Right lobe of liver (tissue), 6 donors: ENCODE data around the gene CHMP3. TPM values are rescaled to one million over a fixed set of nuclear protein-coding genes. Genes with fewer than 3 reads are reported as not detected.
"Not testable (repeated sequence)": the region's sequence is repeated elsewhere in the genome, so short reads cannot be mapped to it uniquely, and the experiment has no call there.

Source experiments
- ATAC-seq, 4 donors: fragments of 200-7000 bp; cut with Tn5 transposase; one replicate each; pipeline ENCODE4 v1.9.1; 2020; ENCODE audit warnings: mild to moderate bottlenecking in 4 of 4, moderate library complexity in 4 of 4
- DNase-seq, 3 donors: peaks; one replicate each; pipeline ENCODE4 v3.0.0-alpha.2; 2020
- H3K27ac ChIP-seq, 3 donors: fragments of 200-600 bp; one replicate each; pipeline ENCODE4 v1.8.0; 2022
- H3K27me3 ChIP-seq, 2 donors: fragments of 200-600 bp; one replicate each; pipeline ENCODE4 v1.8.0; 2022
- H3K36me3 ChIP-seq, 4 donors: fragments of 200-600 bp; sonication (generic) in 1 of 4; one replicate each; pipeline versions ENCODE4 v1.5.1 to v1.8.0; 2017 to 2022; ENCODE audit warnings: control low read depth in 1 of 4
- H3K4me1 ChIP-seq, 4 donors: fragments of 200-600 bp; sonication (generic) in 1 of 4; one replicate each; pipeline versions ENCODE4 v1.5.1 to v1.8.0; 2017 to 2022; ENCODE audit warnings: control low read depth in 1 of 4
- H3K4me3 ChIP-seq, 3 donors: fragments of 200-600 bp; one replicate each; pipeline ENCODE4 v1.8.0; 2022
- H3K9me3 ChIP-seq, 4 donors: fragments of 200-600 bp; sonication (generic) in 1 of 4; one replicate each; pipeline versions ENCODE4 v1.5.1 to v1.8.0; 2017 to 2022; ENCODE audit warnings: control low read depth in 1 of 4
- CTCF ChIP-seq, 4 donors: fragments of 200-600 bp in 3 of 4; fragments of 450-650 bp in 1 of 4; IDR thresholded peaks; one replicate each; pipeline versions ENCODE4 v1.5.1 to v1.8.0; 2016 to 2022; ENCODE audit warnings: antibody characterized with exemption in 4 of 4, mild to moderate bottlenecking in 2 of 4
- POLR2A ChIP-seq: fragments of 450-650 bp; IDR thresholded peaks from one replicate; pipeline ENCODE4 v1.6.1; 2017; ENCODE audit warnings: antibody characterized with exemption, mild to moderate bottlenecking
- WGBS: methylation state at CpG from one replicate; pipeline ENCODE4 v1.1.6; 2018; ENCODE audit warnings: low coverage, low lambda C conversion rate; ENCODE audit not compliant: insufficient coverage; ENCODE audit errors: missing lambda C conversion rate; 5-methylcytosine and 5-hydroxymethylcytosine counted together
- intact Hi-C, 2 donors: fragments of 100-400 bp; cut with DNase I; formaldehyde crosslinking; loops; one replicate each; pipeline versions ENCODE4 v1.11.2 to v1.14.1; 2022
- total RNA-seq, 6 experiments: library from RNA; depleted of rRNA in 2 of 6; stranded (reverse); fragments of >200 nt in 2 of 6; fragmentation: NEBNext Ultra II Directional in 3 of 6; extraction: Animal tissue kit (Norgen Biotek cat#: 25700) in 3 of 6; gene quantifications; one replicate each; pipeline versions ENCODE4 v1.1.0 to v1.2.4, GENCODE V29; 2016 to 2023
- donor health status: DM: no; HTN: yes; CAD: no.
- donor health status: DM: no; HTN: no; CAD: no.
- donor health status: DM: no; HTN: no; CAD: no.
- donor health status: DM: no; HTN: yes; CAD: no.
- donor health status: DM: no; HTN: yes; CAD: no.

The CHMP3 gene
- total RNA-seq, 6 experiments from 2014 or later = 16.2 to 29.3 (median 24.4) TPM

GRCh38 chr2:86557836-86558235 is 5.4 kb downstream of the CHMP3 start:
- no peaks in the 10 kb centered on the region for H3K27me3 ChIP-seq
- no peak overlapping the region for H3K4me3 ChIP-seq
- no peak overlapping the region for H3K27ac ChIP-seq
- H3K4me1 ChIP-seq = peaks cover 0 to 13% (median 4%) of the 10 kb centered on the region in 4 donors
- ATAC-seq = no peak
- intact Hi-C loops = no loop called here
- no peak for TF ChIP-seq CTCF (IDR thresholded peaks at IDR 0.05)
- TF ChIP-seq POLR2A = no peak
- no peak for DNase-seq
- no peaks in the 10 kb centered on the region for H3K36me3 ChIP-seq
- WGBS = 90% methylated on average over 2 of the region's 2 CpGs
- H3K9me3 ChIP-seq = no peaks in the 10 kb centered on the region

- no peak overlapping the region for H3K4me3 ChIP-seq
- 100% methylated on average over 1 of the region's 16 CpGs for WGBS
- H3K27ac ChIP-seq = no peak overlapping the region
- intact Hi-C loops = no loop called here
- H3K27me3 ChIP-seq = no peaks in the 10 kb centered on the region
- H3K36me3 ChIP-seq = no peaks in the 10 kb centered on the region
- no peak for DNase-seq
- H3K9me3 ChIP-seq = no peaks in the 10 kb centered on the region
- TF ChIP-seq CTCF (IDR thresholded peaks at IDR 0.05) = no peak
- TF ChIP-seq POLR2A = no peak
- no peak for ATAC-seq
- peaks cover 0 to 6% (median under 1%) of the 10 kb centered on the region in 4 donors for H3K4me1 ChIP-seq
These were observed 6.7 kb downstream of the CHMP3 start for GRCh38 chr2:86556508-86556907.

- Histone ChIP-seq H3K36me3 (no peaks in the 10 kb centered on the region), H3K4me1 (no peaks in the 10 kb centered on the region), H3K27me3 (no peaks in the 10 kb centered on the region), H3K4me3 (no peak overlapping the region), H3K27ac (no peak overlapping the region), H3K9me3 (no peaks in the 10 kb centered on the region)
- 79% methylated on average over 5 of the region's 7 CpGs for WGBS
- no peak for ATAC-seq
- intact Hi-C loops = no loop called here
- DNase-seq = no peak
- TF ChIP-seq POLR2A (no peak), CTCF (IDR thresholded peaks at IDR 0.05) (no peak)
These were observed 10.4 kb downstream of the CHMP3 start for GRCh38 chr2:86552889-86553288.

GRCh38 chr2:86549963-86550725 is 13.1 kb downstream of the CHMP3 start:
- DNase-seq, H3K27ac ChIP-seq, H3K4me3 ChIP-seq, H3K36me3 ChIP-seq, H3K9me3 ChIP-seq, intact Hi-C loops, ATAC-seq, H3K27me3 ChIP-seq, H3K4me1 ChIP-seq: not testable (repeated sequence)
- 97% methylated on average over 6 of the region's 26 CpGs for WGBS

- H3K27me3 ChIP-seq, H3K9me3 ChIP-seq, H3K36me3 ChIP-seq, DNase-seq, H3K4me1 ChIP-seq, ATAC-seq, intact Hi-C loops, H3K27ac ChIP-seq, H3K4me3 ChIP-seq: not testable (repeated sequence)
- WGBS = no CpG with 5 or more reads among the region's 31 CpGs
These were observed 13.8 kb downstream of the CHMP3 start for GRCh38 chr2:86549440-86549839.

- H3K4me1 ChIP-seq, intact Hi-C loops, DNase-seq, H3K27me3 ChIP-seq, H3K36me3 ChIP-seq, H3K9me3 ChIP-seq, ATAC-seq, H3K27ac ChIP-seq, H3K4me3 ChIP-seq: not testable (repeated sequence)
- WGBS = 80% methylated on average over 4 of the region's 37 CpGs
These were observed 14.3 kb downstream of the CHMP3 start for GRCh38 chr2:86548913-86549396.

GRCh38 chr2:86548165-86548912 is 14.9 kb downstream of the CHMP3 start:
- intact Hi-C loops, H3K9me3 ChIP-seq, ATAC-seq: not testable (repeated sequence)

GRCh38 chr2:86545296-86545924 is 17.8 kb downstream of the CHMP3 start:
- no CpG with 5 or more reads among the region's 49 CpGs for WGBS

More at GRCh38 chr2:86548165-86548912, 14.9 kb downstream of the CHMP3 start:
- H3K4me3 ChIP-seq, H3K4me1 ChIP-seq, H3K27me3 ChIP-seq, H3K36me3 ChIP-seq, DNase-seq, H3K27ac ChIP-seq: not testable (repeated sequence)
- WGBS = 76% methylated on average over 16 of the region's 20 CpGs

More at GRCh38 chr2:86545296-86545924, 17.8 kb downstream of the CHMP3 start:
- H3K4me1 ChIP-seq, ATAC-seq, H3K9me3 ChIP-seq, DNase-seq, H3K27me3 ChIP-seq, H3K36me3 ChIP-seq, H3K4me3 ChIP-seq, intact Hi-C loops, H3K27ac ChIP-seq: not testable (repeated sequence)
